IMR-90 (cell line): Measurements from ENCODE around the gene LMLN. TPM values are rescaled to one million over a fixed set of nuclear protein-coding genes. Genes with fewer than 3 reads are reported as not detected.
A peak's percentile ranks its signal among the peaks of the same experiment; 100 is the strongest.

Experiments used
- ATAC-seq: fragments of 200-7000 bp; cut with Tn5 transposase; 2 replicates; pipeline ENCODE4 v1.9.1; 2020; ENCODE audit warnings: low read depth, mild to moderate bottlenecking, moderate library complexity
- BruUV-seq: library from RNA; stranded (reverse); fragments of 400-500 nt; replicated peaks from 2 replicates; lab custom pipeline; 2021; lab: Mats Ljungman, UMichigan
- CTCF ChIA-PET: fragments of 300-600 bp; formaldehyde crosslinking; extraction: SDS; loops from one replicate; lab custom pipeline; 2021; ENCODE audit warnings: antibody characterized with exemption; lab: Yijun Ruan, JAX
- POLR2A ChIA-PET: fragments of 300-600 bp; sonication (Branson Sonifier 250); formaldehyde crosslinking; loops from one replicate; lab custom pipeline; 2022; ENCODE audit warnings: antibody characterized with exemption; ENCODE audit not compliant: unreplicated experiment; lab: Charles Lee
- DNase-seq: peaks from one replicate; pipeline ENCODE4 v3.0.0; 2013
- H2AFZ ChIP-seq: replicated peaks from 2 replicates; pipeline ENCODE3; 2013; ENCODE audit warnings: low read length, mild to moderate bottlenecking; ENCODE audit not compliant: poor library complexity
- H2AK5ac ChIP-seq: 2 replicates; pipeline ENCODE4 v1.6.1; 2013; ENCODE audit warnings: low read depth, low read length, inconsistent platforms
- H2AK9ac ChIP-seq: replicated peaks from 2 replicates; pipeline ENCODE3; 2013; ENCODE audit warnings: mild to moderate bottlenecking, low read depth, low read length, moderate library complexity; ENCODE audit not compliant: poor library complexity
- H2BK120ac ChIP-seq: 2 replicates; pipeline ENCODE4 v1.6.1; 2013; ENCODE audit warnings: low read depth, low read length, inconsistent platforms
- H2BK15ac ChIP-seq: 3 replicates; pipeline ENCODE4 v1.6.1; 2013; ENCODE audit warnings: low read depth, low read length, inconsistent platforms
- H2BK20ac ChIP-seq: 2 replicates; pipeline ENCODE4 v1.6.1; 2013; ENCODE audit warnings: low read depth, mild to moderate bottlenecking, inconsistent platforms, low read length, moderate library complexity
- H2BK5ac ChIP-seq: 2 replicates; pipeline ENCODE4 v1.6.1; 2013; ENCODE audit warnings: mild to moderate bottlenecking, low read depth, low read length, inconsistent platforms; ENCODE audit not compliant: poor library complexity, severe bottlenecking
- H3K14ac ChIP-seq: replicated peaks from 2 replicates; pipeline ENCODE4 v1.6.1; 2013; ENCODE audit warnings: low read depth, low read length, inconsistent platforms
- H3K18ac ChIP-seq: 2 replicates; pipeline ENCODE4 v1.6.1; 2013; ENCODE audit warnings: low read depth, low read length, control low read depth
- H3K23ac ChIP-seq: 2 replicates; pipeline ENCODE4 v1.6.1; 2013; ENCODE audit warnings: low read depth, low read length, inconsistent platforms
- H3K27ac ChIP-seq: 2 replicates; pipeline ENCODE4 v1.5.1; 2013; ENCODE audit warnings: mild to moderate bottlenecking, control low read depth, low read length; ENCODE audit not compliant: insufficient read depth
- H3K27me3 ChIP-seq: 2 replicates; pipeline ENCODE4 v1.6.1; 2013; ENCODE audit warnings: low read length; ENCODE audit not compliant: control insufficient read depth, insufficient read depth
- H3K36me3 ChIP-seq: 2 replicates; pipeline ENCODE4 v1.6.1; 2013; ENCODE audit warnings: low read length, mixed read lengths; ENCODE audit not compliant: control insufficient read depth, insufficient read depth
- H3K4ac ChIP-seq: 2 replicates; pipeline ENCODE4 v1.6.1; 2013; ENCODE audit warnings: low read depth, low read length, inconsistent platforms
- H3K4me1 ChIP-seq: 2 replicates; pipeline ENCODE4 v1.6.1; 2013; ENCODE audit warnings: low read length, mixed read lengths; ENCODE audit not compliant: control insufficient read depth, insufficient read depth
- H3K4me2 ChIP-seq: 2 replicates; pipeline ENCODE4 v1.6.1; 2013; ENCODE audit warnings: low read depth, mild to moderate bottlenecking, control low read depth, low read length, moderate library complexity
- H3K4me3 ChIP-seq: 2 replicates; pipeline ENCODE4 v1.5.1; 2013; ENCODE audit warnings: low read depth, mild to moderate bottlenecking, control low read depth, low read length, moderate library complexity; ENCODE audit not compliant: insufficient read depth
- H3K56ac ChIP-seq: 2 replicates; pipeline ENCODE4 v1.6.1; 2013; ENCODE audit warnings: low read length, inconsistent platforms; ENCODE audit not compliant: insufficient read depth; ENCODE audit errors: extremely low read depth
- H3K79me1 ChIP-seq, 2 experiments: 2 replicates each; pipeline ENCODE4 v1.6.1; 2013; ENCODE audit warnings: low read length in 2 of 2, inconsistent platforms in 1 of 2, low read depth in 1 of 2
- H3K9ac ChIP-seq: 2 replicates; pipeline ENCODE4 v1.6.1; 2013; ENCODE audit warnings: low read depth, low read length, control low read depth
- H3K9me1 ChIP-seq: 2 replicates; pipeline ENCODE4 v1.6.1; 2013; ENCODE audit warnings: low read length, inconsistent platforms; ENCODE audit not compliant: insufficient read depth
- H3K9me3 ChIP-seq: 2 replicates; pipeline ENCODE4 v1.6.1; 2013; ENCODE audit warnings: low read length; ENCODE audit not compliant: control insufficient read depth, insufficient read depth
- H4K20me1 ChIP-seq: 2 replicates; pipeline ENCODE4 v1.6.1; 2013; ENCODE audit warnings: low read length, inconsistent platforms; ENCODE audit not compliant: insufficient read depth
- H4K5ac ChIP-seq: 2 replicates; pipeline ENCODE4 v1.6.1; 2013; ENCODE audit warnings: mild to moderate bottlenecking, low read depth, low read length, control low read depth
- H4K8ac ChIP-seq, 2 experiments: 2 replicates each; pipeline ENCODE4 v1.6.1; 2013; ENCODE audit warnings: low read depth in 2 of 2, low read length in 2 of 2, control low read depth in 1 of 2, inconsistent platforms in 1 of 2
- H4K91ac ChIP-seq: 2 replicates; pipeline ENCODE4 v1.6.1; 2013; ENCODE audit warnings: low read depth, low read length, inconsistent platforms; ENCODE audit not compliant: insufficient read depth
- BHLHE40 ChIP-seq: fragments of 150-350 bp; IDR thresholded peaks from 2 replicates; pipeline ENCODE4 v1.6.1; 2016; ENCODE audit warnings: mild to moderate bottlenecking, low read depth, low read length
- CHD1 ChIP-seq: IDR thresholded peaks from 2 replicates; pipeline ENCODE4 v1.6.1; 2012; ENCODE audit warnings: low read depth, low read length, improper control_type of control experiment
- CTCF ChIP-seq: conservative IDR thresholded peaks from 2 replicates; pipeline ENCODE4 v1.5.1; 2012; ENCODE audit warnings: mild to moderate bottlenecking, low read depth, low read length, improper control_type of control experiment
- FOS ChIP-seq: fragments of 150-350 bp; IDR thresholded peaks from 2 replicates; pipeline ENCODE4 v1.6.1; 2016; ENCODE audit warnings: low read depth, low read length
- MAFK ChIP-seq: IDR thresholded peaks from 2 replicates; pipeline ENCODE4 v1.6.1; 2012; ENCODE audit warnings: low read depth, low read length, improper control_type of control experiment
- MAZ ChIP-seq: IDR thresholded peaks from 2 replicates; pipeline ENCODE4 v1.6.1; 2012; ENCODE audit warnings: low read depth, mild to moderate bottlenecking, low read length, improper control_type of control experiment, moderate library complexity, borderline replicate concordance
- MXI1 ChIP-seq: IDR thresholded peaks from 2 replicates; pipeline ENCODE4 v1.6.1; 2012; ENCODE audit warnings: low read depth, mild to moderate bottlenecking, low read length, moderate library complexity, borderline replicate concordance
- RAD21 ChIP-seq: IDR thresholded peaks from 2 replicates; pipeline ENCODE4 v1.6.1; 2012; ENCODE audit warnings: low read length, improper control_type of control experiment
- RFX5 ChIP-seq: IDR thresholded peaks from 2 replicates; pipeline ENCODE4 v1.8.0; 2012; ENCODE audit warnings: low read depth, mild to moderate bottlenecking, low read length, moderate library complexity
- SMC3 ChIP-seq: fragments of 150-350 bp; IDR thresholded peaks from 2 replicates; pipeline ENCODE4 v1.6.1; 2016; ENCODE audit warnings: low read depth, mild to moderate bottlenecking, antibody characterized with exemption, low read length, moderate library complexity
- USF2 ChIP-seq: fragments of 150-350 bp; IDR thresholded peaks from 2 replicates; pipeline ENCODE4 v1.6.1; 2017; ENCODE audit warnings: mild to moderate bottlenecking, antibody characterized with exemption, low read length, low read depth
- WGBS, 2 experiments: methylation state at CpG; one replicate each; pipeline versions ENCODE4 v1.1.5 to v1.1.7; 2013; ENCODE audit warnings: missing lambda C conversion rate in 2 of 2; ENCODE audit not compliant: insufficient read length in 1 of 2; ENCODE audit errors: extremely low coverage in 2 of 2; 5-methylcytosine and 5-hydroxymethylcytosine counted together
- dilution Hi-C: fragments of 300-500 bp; cut with HindIII; formaldehyde crosslinking; loops from one replicate; pipeline ENCODE4 v1.14.3; 2018; ENCODE audit warnings: low sequenced_read_pairs; ENCODE audit not compliant: unreplicated experiment
- in situ Hi-C: fragments of 300-500 bp; cut with MboI; formaldehyde crosslinking; loops from 3 replicates; pipeline ENCODE4 v1.14.3; 2019; ENCODE audit warnings: low sequenced_read_pairs, inconsistent platforms, mixed read lengths
- intact Hi-C: fragments of 100-400 bp; cut with micrococcal nuclease; formaldehyde crosslinking; loops from 2 replicates; pipeline ENCODE4 v1.10.0; 2022
- polyA plus RNA-seq, 3 experiments: library from polyadenylated mRNA; depleted of rRNA; stranded (reverse); fragments of >200 nt; gene quantifications; 2 replicates each; pipeline ENCODE4 v1.2.3, GENCODE V29; 2012; ENCODE audit warnings: low replicate concordance in 1 of 3
- total RNA-seq: library from RNA; depleted of rRNA; stranded (reverse); fragments of >200 nt; gene quantifications from 2 replicates; pipeline ENCODE4 v1.2.3, GENCODE V29; 2012

The LMLN gene
- total and polyA plus RNA-seq, 2 of the 4 experiments (the other 2 are of a cell fraction), result 3.3 to 3.9 TPM

- no peak overlapping the region for H3K18ac ChIP-seq
- no peaks in the 10 kb centered on the region for H3K27me3 ChIP-seq
- H3K4me3 ChIP-seq, result no peak overlapping the region
- H3K4ac ChIP-seq, result no peak overlapping the region
- intact Hi-C loops, result no loop called here
- H2BK120ac ChIP-seq, result no peak overlapping the region
- H2BK15ac ChIP-seq, result no peak overlapping the region
- H4K91ac ChIP-seq, result no peak overlapping the region
- in situ Hi-C loops, result no loop called here
- H3K27ac ChIP-seq, result no peak overlapping the region
- dilution Hi-C loops, result no loop called here
- peaks cover 28% of the 10 kb centered on the region for H4K20me1 ChIP-seq
- no peaks in the 10 kb centered on the region for H3K9me3 ChIP-seq
- no peak overlapping the region for H3K56ac ChIP-seq
- no peak overlapping the region for H4K5ac ChIP-seq
- WGBS, 2 experiments, result 100% methylated on average over 1 of the region's 4 CpGs; no CpG with 5 or more reads in 1 of the 2 experiments
- DNase-seq, result no peak
- POLR2A ChIA-PET, result no interaction called here
- 0 out of 2 replicates have a peak, but pooled peaks cover 3% of the 10 kb centered on the region for H3K9me1 ChIP-seq
- H2BK20ac ChIP-seq, result no peak overlapping the region
- no peak overlapping the region for H3K9ac ChIP-seq
- ATAC-seq, result no peak
- H3K36me3 ChIP-seq, result peaks cover 18% of the 10 kb centered on the region
- H2AFZ ChIP-seq, result no peak overlapping the region
- TF ChIP-seq FOS (no peak), USF2 (no peak), MAZ (no peak), SMC3 (no peak), RFX5 (no peak), CHD1 (no peak), MXI1 (no peak), CTCF (no peak), RAD21 (no peak), MAFK (no peak), BHLHE40 (no peak)
- H2AK5ac ChIP-seq, result peak overlapping the region; percentile 47; the same call in 1 of the 2 replicates
- no peak overlapping the region for H3K4me2 ChIP-seq
- H3K4me1 ChIP-seq, result 0 out of 2 replicates have a peak, but pooled peaks cover 3% of the 10 kb centered on the region
- H2BK5ac ChIP-seq, result no peak overlapping the region
- H3K14ac ChIP-seq, result no peak overlapping the region
- no peak overlapping the region for H3K23ac ChIP-seq
- H2AK9ac ChIP-seq, result peak overlapping the region; percentile 59
- BruUV-seq, result no TSS peak
- peaks cover 15 to 45% of the 10 kb centered on the region in 2 experiments for H3K79me1 ChIP-seq
- CTCF ChIA-PET, result no interaction called here
- H4K8ac ChIP-seq, result no peak overlapping the region
Measured at GRCh38 chr3:197958346-197958745, 1.7 kb upstream of the LMLN start.
